Bronchial epithelial cell (primary cell): ENCODE results near the gene DVL2. TPM values are rescaled to one million over a fixed set of nuclear protein-coding genes. Genes with fewer than 3 reads are reported as not detected.

ENCODE experiments used
- DNase-seq: peaks from one replicate; pipeline ENCODE4 v3.0.0-alpha.2; 2010; ENCODE audit warnings: low read depth
- FAIRE-seq: peaks from 2 replicates; lab custom pipeline; 2011; peaks lifted over from hg19 to GRCh38; lab: Jason Lieb, UNC
- H3K27me3 ChIP-seq: 2 replicates; pipeline ENCODE4 v1.5.1; 2011; ENCODE audit warnings: low read length; ENCODE audit not compliant: control insufficient read depth, insufficient read depth
- H3K36me3 ChIP-seq: 2 replicates; pipeline ENCODE4 v1.5.1; 2011; ENCODE audit warnings: low read length; ENCODE audit not compliant: control insufficient read depth, insufficient read depth
- H3K4me3 ChIP-seq: 2 replicates; pipeline ENCODE4 v1.5.1; 2011; ENCODE audit warnings: mild to moderate bottlenecking, low read depth, low read length, control low read depth
- CTCF ChIP-seq: IDR thresholded peaks from 2 replicates; pipeline ENCODE4 v1.5.1; 2011; ENCODE audit warnings: mild to moderate bottlenecking, moderate library complexity, low read length, control low read depth, inconsistent platforms; ENCODE audit not compliant: insufficient read depth, severe bottlenecking
- total RNA-seq: library from RNA; depleted of rRNA; stranded (reverse); fragments of >200 nt; gene quantifications from 2 replicates; pipeline ENCODE4 v1.2.1, GENCODE V29; 2014

DVL2 gene
- total RNA-seq, 1 donor from 2014 or later: 52.1 TPM

- Histone ChIP-seq H3K4me3 (no peak overlapping the region), H3K27me3 (no peaks in the 10 kb centered on the region), H3K36me3 (peaks cover 38% of the 10 kb centered on the region)
- DNase-seq (no peak), FAIRE-seq (no peak)
- TF ChIP-seq CTCF: no peak
These were observed 10.2 kb downstream of the DVL2 start for GRCh38 chr17:7224110-7224509.

GRCh38 chr17:7223375-7223774 is 10.9 kb downstream of the DVL2 start:
- no peaks in the 10 kb centered on the region for H3K27me3 ChIP-seq
- no peak for TF ChIP-seq CTCF
- peaks cover 38% of the 10 kb centered on the region for H3K36me3 ChIP-seq
- FAIRE-seq (no peak), DNase-seq (peak; percentile 28)
- H3K4me3 ChIP-seq: no peak overlapping the region

- peaks cover 37% of the 10 kb centered on the region for H3K36me3 ChIP-seq
- FAIRE-seq: no peak
- DNase-seq: no peak
- no peak overlapping the region for H3K4me3 ChIP-seq
- no peak for TF ChIP-seq CTCF
- no peaks in the 10 kb centered on the region for H3K27me3 ChIP-seq
These were observed 11.4 kb downstream of the DVL2 start for GRCh38 chr17:7222972-7223292.

GRCh38 chr17:7222093-7222971 is 12.0 kb downstream of the DVL2 start:
- peak; percentile 62 for FAIRE-seq
- Histone ChIP-seq H3K36me3 (peaks cover 32% of the 10 kb centered on the region), H3K4me3 (no peak overlapping the region), H3K27me3 (no peaks in the 10 kb centered on the region)
- no peak for TF ChIP-seq CTCF
- DNase-seq: no peak

GRCh38 chr17:7221278-7222092 is 12.8 kb downstream of the DVL2 start:
- Histone ChIP-seq H3K27me3 (no peaks in the 10 kb centered on the region), H3K4me3 (no peak overlapping the region), H3K36me3 (peaks cover 29% of the 10 kb centered on the region)
- no peak for TF ChIP-seq CTCF
- no peak for DNase-seq
- FAIRE-seq: peak; percentile 13
